PC-9 (cell line): ENCODE results near the gene METTL16.

ENCODE experiments used
- EZH2 ChIP-seq: fragments of 200-600 bp; sonication (generic); IDR thresholded peaks from 2 replicates; pipeline ENCODE4 v1.8.0; 2017; ENCODE audit warnings: antibody characterized with exemption, low read depth
- TF ChIP-seq, protein P1 (sequence below): fragments of 200-600 bp; sonication (generic); conservative IDR thresholded peaks from 2 replicates; pipeline ENCODE4 v1.6.1; 2017; ENCODE audit warnings: mixed run types, antibody characterized with exemption, mild to moderate bottlenecking, moderate library complexity

- TF ChIP-seq, protein P1, sequence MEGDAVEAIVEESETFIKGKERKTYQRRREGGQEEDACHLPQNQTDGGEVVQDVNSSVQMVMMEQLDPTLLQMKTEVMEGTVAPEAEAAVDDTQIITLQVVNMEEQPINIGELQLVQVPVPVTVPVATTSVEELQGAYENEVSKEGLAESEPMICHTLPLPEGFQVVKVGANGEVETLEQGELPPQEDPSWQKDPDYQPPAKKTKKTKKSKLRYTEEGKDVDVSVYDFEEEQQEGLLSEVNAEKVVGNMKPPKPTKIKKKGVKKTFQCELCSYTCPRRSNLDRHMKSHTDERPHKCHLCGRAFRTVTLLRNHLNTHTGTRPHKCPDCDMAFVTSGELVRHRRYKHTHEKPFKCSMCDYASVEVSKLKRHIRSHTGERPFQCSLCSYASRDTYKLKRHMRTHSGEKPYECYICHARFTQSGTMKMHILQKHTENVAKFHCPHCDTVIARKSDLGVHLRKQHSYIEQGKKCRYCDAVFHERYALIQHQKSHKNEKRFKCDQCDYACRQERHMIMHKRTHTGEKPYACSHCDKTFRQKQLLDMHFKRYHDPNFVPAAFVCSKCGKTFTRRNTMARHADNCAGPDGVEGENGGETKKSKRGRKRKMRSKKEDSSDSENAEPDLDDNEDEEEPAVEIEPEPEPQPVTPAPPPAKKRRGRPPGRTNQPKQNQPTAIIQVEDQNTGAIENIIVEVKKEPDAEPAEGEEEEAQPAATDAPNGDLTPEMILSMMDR = no peak
- no peak for TF ChIP-seq EZH2
Observed at GRCh38 chr17:2551493-2551892, 39.8 kb upstream of the METTL16 start.
